HepG2 (cell line): ENCODE measurements around the gene ZBTB43. TPM values are rescaled to one million over a fixed set of nuclear protein-coding genes. Genes with fewer than 3 reads are reported as not detected.

ENCODE experiments used
- DRAP1 ChIP-seq: IDR thresholded peaks from 2 replicates; pipeline ENCODE4 v1.6.1; 2016; ENCODE audit warnings: missing genetic modification reagents, missing compliant biosample characterization
- HNRNPLL ChIP-seq: fragments of 200-400 bp; formaldehyde crosslinking; IDR thresholded peaks from 2 replicates; pipeline ENCODE4 v1.6.1; 2017; ENCODE audit warnings: mild to moderate bottlenecking, low read depth, low read length; ENCODE audit not compliant: poor library complexity, severe bottlenecking
- NCOA1 ChIP-seq: sonication (generic); formaldehyde crosslinking; IDR thresholded peaks from 2 replicates; pipeline ENCODE4 v1.9.0; 2021; ENCODE audit warnings: missing genetic modification reagents
- RERE ChIP-seq: IDR thresholded peaks from 2 replicates; pipeline ENCODE4 v1.6.1; 2016; ENCODE audit warnings: low read depth, missing genetic modification reagents, missing compliant biosample characterization
- TBX2 ChIP-seq: sonication (generic); formaldehyde crosslinking; IDR thresholded peaks from 2 replicates; pipeline ENCODE4 v1.5.0; 2020; ENCODE audit warnings: missing genetic modification reagents, mild to moderate bottlenecking, borderline replicate concordance
- TERF1 ChIP-seq: sonication (generic); formaldehyde crosslinking; IDR thresholded peaks from 2 replicates; pipeline ENCODE4 v1.8.0; 2022; ENCODE audit warnings: mild to moderate bottlenecking, missing genetic modification reagents, moderate library complexity
- THYN1 ChIP-seq: sonication (generic); formaldehyde crosslinking; IDR thresholded peaks from 2 replicates; pipeline ENCODE4 v1.8.1; 2023; ENCODE audit warnings: low read depth, mild to moderate bottlenecking, moderate library complexity, missing genetic modification reagents, borderline replicate concordance
- ZEB1 ChIP-seq: IDR thresholded peaks from 2 replicates; pipeline ENCODE4 v1.6.1; 2012; ENCODE audit warnings: mild to moderate bottlenecking, low read depth, inconsistent platforms; ENCODE audit not compliant: insufficient replicate concordance
- ZNF142 ChIP-seq: sonication (generic); formaldehyde crosslinking; IDR thresholded peaks from 2 replicates; pipeline ENCODE4 v1.4.0; 2020; ENCODE audit warnings: missing genetic modification reagents
- ZNF207 ChIP-seq: fragments of 450-650 bp; IDR thresholded peaks from 2 replicates; pipeline ENCODE4 v1.6.1; 2016; ENCODE audit warnings: antibody characterized with exemption, borderline replicate concordance
- ZNF552 ChIP-seq: sonication (generic); formaldehyde crosslinking; IDR thresholded peaks from 2 replicates; pipeline ENCODE4 v1.9.0; 2022; ENCODE audit warnings: missing genetic modification reagents, mild to moderate bottlenecking, borderline replicate concordance
- ZNF558 ChIP-seq: sonication (generic); formaldehyde crosslinking; IDR thresholded peaks from 2 replicates; pipeline ENCODE4 v1.9.0; 2022; ENCODE audit warnings: mild to moderate bottlenecking, missing genetic modification reagents, borderline replicate concordance
- ZNF615 ChIP-seq: sonication (generic); formaldehyde crosslinking; IDR thresholded peaks from 2 replicates; pipeline ENCODE4 v1.5.0; 2020; ENCODE audit warnings: mild to moderate bottlenecking, missing genetic modification reagents, borderline replicate concordance
- polyA plus RNA-seq, 8 experiments: library from polyadenylated mRNA; depleted of rRNA in 3 of 8; stranded (reverse) in 7 of 8; unstranded in 1 of 8; fragments of >200 nt; fragmentation: Illumina TruSeq in 4 of 8; extraction: Trizol in 4 of 8; gene quantifications; 2 replicates each; pipeline versions ENCODE4 v1.2.1 to v1.2.3, GENCODE V29; 2011 to 2016; ENCODE audit warnings: low read depth in 4 of 8, missing spikeins in 1 of 8, mixed read lengths in 1 of 8; ENCODE audit not compliant: insufficient read depth in 1 of 8
- total RNA-seq, 5 experiments: library from RNA; depleted of rRNA; stranded (reverse); fragments of >200 nt; fragmentation: Illumina TruSeq; extraction: Trizol; gene quantifications; 2 replicates each; pipeline ENCODE4 v1.2.3, GENCODE V29; 2016; ENCODE audit warnings: low read depth in 1 of 5

ZBTB43 gene
- total and polyA plus RNA-seq, 2 of the 13 experiments (the other 11 are each of a cell fraction or from before 2014, with no cell fraction given) = 7.1 to 31.4 TPM

GRCh38 chr9:126804696-126805553 is at the start of gene ZBTB43 (continued):
- TF ChIP-seq RERE (CRISPR knock-in tag) (peak; percentile 15; the same call in 1 of the 2 replicates), NCOA1 (CRISPR knock-in tag) (peak; percentile 77; the same call in 1 of the 2 replicates), ZNF558 (CRISPR knock-in tag) (no peak), THYN1 (CRISPR knock-in tag) (no peak), ZNF142 (CRISPR knock-in tag) (peak; percentile 28; the same call in 1 of the 2 replicates), ZNF615 (CRISPR knock-in tag) (0 out of 2 replicates have a peak, but pooled peaks have one; percentile 14), ZNF552 (CRISPR knock-in tag) (0 out of 2 replicates have a peak, but pooled peaks have one; percentile 33), DRAP1 (CRISPR knock-in tag) (peak; percentile 35; the same call in 1 of the 2 replicates), TBX2 (CRISPR knock-in tag) (peak; percentile 62; the same call in 1 of the 2 replicates), ZNF207 (no peak), HNRNPLL (peak; percentile 89), ZEB1 (no peak), TERF1 (CRISPR knock-in tag) (no peak)
